T-helper 1 cell treated with Interleukin-12 subunit alpha and Interleukin-12 subunit beta and Interleukin-4 antibody, amounts not matched to agents 30 μg/mL and 1 μg/mL, for 36 hours (primary cell): ENCODE results near the gene ARMC3.

ENCODE experiments used
- H3K27ac Mint-ChIP-seq: one replicate; pipeline ENCODE4 v1.8.0; 2021; ENCODE audit warnings: mild to moderate bottlenecking, mixed read lengths
- H3K27me3 Mint-ChIP-seq: one replicate; pipeline ENCODE4 v1.8.0; 2021; ENCODE audit warnings: low read depth, mixed read lengths
- H3K36me3 Mint-ChIP-seq: one replicate; pipeline ENCODE4 v1.8.0; 2021; ENCODE audit warnings: low read depth, mixed read lengths
- H3K4me1 Mint-ChIP-seq: one replicate; pipeline ENCODE4 v1.8.0; 2021; ENCODE audit warnings: low read depth, mixed read lengths
- H3K4me3 Mint-ChIP-seq: one replicate; pipeline ENCODE4 v1.8.0; 2021; ENCODE audit warnings: mild to moderate bottlenecking, moderate library complexity, mixed read lengths
- H3K9me3 Mint-ChIP-seq: one replicate; pipeline ENCODE4 v1.8.0; 2021; ENCODE audit warnings: mixed read lengths

The ARMC3 gene

GRCh38 chr10:22992621-22993020 is 64.8 kb downstream of the ARMC3 start:
- Mint-ChIP-seq H3K27ac (no peak overlapping the region), H3K4me3 (no peak overlapping the region), H3K36me3 (no peaks in the 10 kb centered on the region), H3K4me1 (peaks cover 10% of the 10 kb centered on the region), H3K9me3 (no peaks in the 10 kb centered on the region), H3K27me3 (peaks cover 26% of the 10 kb centered on the region)

GRCh38 chr10:22993314-22993713 is 65.5 kb downstream of the ARMC3 start:
- no peaks in the 10 kb centered on the region for H3K36me3 Mint-ChIP-seq
- no peaks in the 10 kb centered on the region for H3K9me3 Mint-ChIP-seq
- no peak overlapping the region for H3K27ac Mint-ChIP-seq
- no peak overlapping the region for H3K4me3 Mint-ChIP-seq
- H3K27me3 Mint-ChIP-seq = peaks cover 26% of the 10 kb centered on the region
- H3K4me1 Mint-ChIP-seq = peaks cover 9% of the 10 kb centered on the region

- Mint-ChIP-seq H3K36me3 (no peaks in the 10 kb centered on the region), H3K4me1 (peaks cover 1% of the 10 kb centered on the region), H3K9me3 (no peaks in the 10 kb centered on the region), H3K4me3 (no peak overlapping the region), H3K27ac (no peak overlapping the region), H3K27me3 (peaks cover 34% of the 10 kb centered on the region)
Measured at GRCh38 chr10:22997096-22997495, 69.2 kb downstream of the ARMC3 start.

- H3K36me3 Mint-ChIP-seq = no peaks in the 10 kb centered on the region
- H3K4me1 Mint-ChIP-seq = no peaks in the 10 kb centered on the region
- no peak overlapping the region for H3K4me3 Mint-ChIP-seq
- no peak overlapping the region for H3K27ac Mint-ChIP-seq
- H3K27me3 Mint-ChIP-seq = peaks cover 42% of the 10 kb centered on the region
- H3K9me3 Mint-ChIP-seq = no peaks in the 10 kb centered on the region
Measured at GRCh38 chr10:22998091-22998490, 70.2 kb downstream of the ARMC3 start.

GRCh38 chr10:22999942-23000341 is 72.1 kb downstream of the ARMC3 start:
- no peaks in the 10 kb centered on the region for H3K9me3 Mint-ChIP-seq
- H3K27me3 Mint-ChIP-seq = peaks cover 42% of the 10 kb centered on the region
- H3K36me3 Mint-ChIP-seq = no peaks in the 10 kb centered on the region
- no peaks in the 10 kb centered on the region for H3K4me1 Mint-ChIP-seq
- H3K4me3 Mint-ChIP-seq = no peak overlapping the region
- no peak overlapping the region for H3K27ac Mint-ChIP-seq

GRCh38 chr10:23001901-23002516 is 74.2 kb downstream of the ARMC3 start:
- Mint-ChIP-seq H3K4me3 (no peak overlapping the region), H3K4me1 (no peaks in the 10 kb centered on the region), H3K9me3 (no peaks in the 10 kb centered on the region), H3K27me3 (peaks cover 28% of the 10 kb centered on the region), H3K27ac (no peak overlapping the region), H3K36me3 (no peaks in the 10 kb centered on the region)

- Mint-ChIP-seq H3K27me3 (peaks cover 22% of the 10 kb centered on the region), H3K27ac (no peak overlapping the region), H3K36me3 (no peaks in the 10 kb centered on the region), H3K4me3 (no peak overlapping the region), H3K9me3 (no peaks in the 10 kb centered on the region), H3K4me1 (no peaks in the 10 kb centered on the region)
Measured at GRCh38 chr10:23005150-23005549, 77.3 kb downstream of the ARMC3 start.

- H3K4me3 Mint-ChIP-seq = no peak overlapping the region
- H3K4me1 Mint-ChIP-seq = no peaks in the 10 kb centered on the region
- no peaks in the 10 kb centered on the region for H3K36me3 Mint-ChIP-seq
- peaks cover 11% of the 10 kb centered on the region for H3K27me3 Mint-ChIP-seq
- no peak overlapping the region for H3K27ac Mint-ChIP-seq
- no peaks in the 10 kb centered on the region for H3K9me3 Mint-ChIP-seq
Measured at GRCh38 chr10:23013581-23014335, 85.9 kb downstream of the ARMC3 start.

- Mint-ChIP-seq H3K4me3 (no peak overlapping the region), H3K36me3 (no peaks in the 10 kb centered on the region), H3K27me3 (peaks cover 11% of the 10 kb centered on the region), H3K4me1 (no peaks in the 10 kb centered on the region), H3K27ac (no peak overlapping the region), H3K9me3 (no peaks in the 10 kb centered on the region)
Measured at GRCh38 chr10:23015021-23015707, 87.3 kb downstream of the ARMC3 start.

GRCh38 chr10:23016636-23017035 is 88.8 kb downstream of the ARMC3 start:
- H3K9me3 Mint-ChIP-seq = no peaks in the 10 kb centered on the region
- no peaks in the 10 kb centered on the region for H3K4me1 Mint-ChIP-seq
- peaks cover 6% of the 10 kb centered on the region for H3K27me3 Mint-ChIP-seq
- no peak overlapping the region for H3K4me3 Mint-ChIP-seq
- H3K27ac Mint-ChIP-seq = no peak overlapping the region
- H3K36me3 Mint-ChIP-seq = no peaks in the 10 kb centered on the region

- H3K4me3 Mint-ChIP-seq = no peak overlapping the region
- H3K36me3 Mint-ChIP-seq = no peaks in the 10 kb centered on the region
- H3K9me3 Mint-ChIP-seq = peaks cover 5% of the 10 kb centered on the region
- H3K27me3 Mint-ChIP-seq = peaks cover 21% of the 10 kb centered on the region
- no peak overlapping the region for H3K27ac Mint-ChIP-seq
- H3K4me1 Mint-ChIP-seq = no peaks in the 10 kb centered on the region
Measured at GRCh38 chr10:23019633-23020032, 91.8 kb downstream of the ARMC3 start.

- Mint-ChIP-seq H3K4me1 (no peaks in the 10 kb centered on the region), H3K27me3 (peaks cover 25% of the 10 kb centered on the region), H3K36me3 (no peaks in the 10 kb centered on the region), H3K27ac (no peak overlapping the region), H3K4me3 (no peak overlapping the region), H3K9me3 (peaks cover 5% of the 10 kb centered on the region)
Measured at GRCh38 chr10:23021430-23021829, 93.6 kb downstream of the ARMC3 start.

GRCh38 chr10:23024002-23024401 is 96.1 kb downstream of the ARMC3 start:
- Mint-ChIP-seq H3K9me3 (peaks cover 5% of the 10 kb centered on the region), H3K27me3 (peaks cover 38% of the 10 kb centered on the region), H3K4me1 (no peaks in the 10 kb centered on the region), H3K4me3 (no peak overlapping the region), H3K27ac (no peak overlapping the region), H3K36me3 (no peaks in the 10 kb centered on the region)

GRCh38 chr10:23031318-23031717 is 103.5 kb downstream of the ARMC3 start:
- peaks cover 38% of the 10 kb centered on the region for H3K27me3 Mint-ChIP-seq
- H3K9me3 Mint-ChIP-seq = no peaks in the 10 kb centered on the region
- H3K4me3 Mint-ChIP-seq = no peak overlapping the region
- no peaks in the 10 kb centered on the region for H3K4me1 Mint-ChIP-seq
- H3K36me3 Mint-ChIP-seq = no peaks in the 10 kb centered on the region
- H3K27ac Mint-ChIP-seq = no peak overlapping the region

- no peak overlapping the region for H3K27ac Mint-ChIP-seq
- H3K4me3 Mint-ChIP-seq = no peak overlapping the region
- no peaks in the 10 kb centered on the region for H3K9me3 Mint-ChIP-seq
- H3K27me3 Mint-ChIP-seq = peaks cover 23% of the 10 kb centered on the region
- H3K4me1 Mint-ChIP-seq = no peaks in the 10 kb centered on the region
- no peaks in the 10 kb centered on the region for H3K36me3 Mint-ChIP-seq
Measured at GRCh38 chr10:23034790-23035189, 106.9 kb downstream of the ARMC3 start.
